T-helper 2 cell (primary cell): ENCODE results near the gene PNPLA5.
"Not testable (repeated sequence)": the region's sequence is repeated elsewhere in the genome, so short reads cannot be mapped to it uniquely, and the experiment has no call there.

Source experiments
- DNase-seq, 5 experiments: peaks; one replicate each; pipeline versions ENCODE4 v3.0.0 to v3.0.0-alpha.2; 2012 to 2022

The PNPLA5 gene

DNA sequence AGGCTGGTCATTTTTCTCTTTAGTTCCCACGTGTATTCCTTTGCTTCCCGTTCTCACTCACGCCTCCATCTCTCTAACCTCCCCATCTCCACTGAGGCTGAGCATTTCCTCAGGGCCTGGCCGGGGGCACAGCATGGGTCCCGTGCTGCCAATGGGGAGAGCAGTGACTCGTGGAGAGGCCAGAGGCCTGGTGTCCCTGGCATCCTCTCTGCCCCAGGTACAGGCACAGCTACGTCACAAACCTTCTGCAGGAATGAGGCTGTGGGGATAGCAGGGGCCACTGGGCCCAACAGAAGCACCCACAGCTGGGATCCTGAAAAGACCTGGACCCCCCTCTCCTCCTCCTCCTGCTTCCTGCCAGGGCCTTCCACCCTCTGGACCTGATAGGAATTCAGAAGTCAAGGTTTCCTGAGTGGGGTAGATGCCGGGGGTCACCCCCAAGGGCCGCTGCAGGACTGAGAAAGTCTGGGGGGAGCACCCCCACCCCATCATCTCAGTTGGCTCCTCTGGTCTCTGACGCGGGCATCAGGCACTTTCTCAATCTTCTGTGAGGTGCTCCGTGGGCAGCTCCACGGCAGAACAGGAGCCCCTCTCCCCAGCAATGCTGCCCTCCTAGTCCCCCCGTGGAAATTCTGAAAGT, 11.8 kb downstream of the PNPLA5 start:
- no peak for DNase-seq

GRCh38 chr22:43878831-43879550, 12.8 kb downstream of the PNPLA5 start:
- DNase-seq = no peak

GRCh38 chr22:43878079-43878795, 13.6 kb downstream of the PNPLA5 start:
- no peak for DNase-seq

DNA sequence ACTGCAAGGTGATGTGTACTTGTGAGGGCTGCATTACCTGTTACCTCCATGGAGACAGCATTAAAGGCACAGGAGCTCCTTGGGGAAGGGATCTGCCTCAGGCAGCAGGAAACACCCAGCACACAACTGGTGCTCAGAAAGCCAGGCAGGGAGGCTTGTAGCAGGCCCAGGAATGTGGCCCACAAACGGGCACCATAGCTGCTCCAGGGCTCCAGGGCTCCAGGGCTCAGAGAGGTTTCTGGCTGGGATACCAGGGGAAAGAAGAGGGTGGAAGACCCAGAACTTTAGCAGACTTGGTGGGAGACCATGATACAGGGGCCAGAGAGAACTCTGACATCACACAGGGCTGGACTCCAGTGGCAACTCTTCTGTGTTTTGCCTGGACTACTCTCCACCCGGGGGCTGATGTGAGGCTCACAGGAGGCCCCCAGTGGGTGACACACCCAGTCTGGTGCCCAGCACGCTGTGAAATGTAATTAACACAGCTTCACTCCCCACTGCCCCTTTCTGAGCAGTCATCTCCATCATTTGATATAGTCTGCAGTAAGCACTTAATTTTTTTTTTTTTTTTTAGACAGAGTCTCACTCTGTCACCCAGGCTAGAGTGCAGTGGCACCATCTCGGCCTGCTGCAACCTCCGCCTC, 14.8 kb downstream of the PNPLA5 start:
- DNase-seq = no peak

DNA sequence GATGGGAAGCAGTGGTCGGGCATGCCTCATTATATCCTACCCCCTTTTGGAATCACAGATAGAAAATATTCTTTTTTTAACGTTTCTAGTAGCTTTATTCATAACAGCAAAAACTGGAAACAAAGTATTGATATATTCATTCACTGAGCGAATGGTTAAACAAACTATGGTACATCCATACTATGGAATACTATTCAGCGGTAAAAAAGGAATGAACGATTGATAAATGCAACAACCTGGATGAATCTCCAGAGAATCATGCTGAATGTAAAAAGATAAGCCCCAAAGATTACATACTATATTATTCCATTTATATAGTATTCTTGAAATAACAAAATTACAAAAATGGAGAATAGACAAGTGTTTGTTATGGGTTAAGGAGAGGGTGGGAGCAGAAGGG, 22.0 kb downstream of the PNPLA5 start:
- DNase-seq = no peak

DNA sequence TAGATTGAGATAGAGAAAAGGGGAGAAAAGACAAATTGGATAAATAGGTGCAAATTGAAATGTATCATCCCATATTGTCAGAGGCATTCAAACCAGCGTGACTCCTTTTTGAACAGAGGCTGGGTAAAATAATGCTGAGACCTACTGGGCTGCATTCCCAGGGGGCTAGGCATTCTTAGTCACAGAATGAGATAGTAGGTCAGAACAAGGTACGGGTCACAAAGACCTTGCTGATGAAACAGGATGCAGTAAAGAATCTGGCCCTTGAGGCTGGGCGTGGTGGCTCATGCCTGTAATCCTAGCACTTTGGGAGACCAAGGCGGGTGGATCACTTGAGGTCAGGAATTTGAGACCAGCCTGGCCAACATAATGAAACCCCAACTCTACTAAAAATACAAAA, 22.8 kb downstream of the PNPLA5 start:
- not testable (repeated sequence) for DNase-seq

- peak in 1 of 5 experiments; percentile 16 for DNase-seq
Measured at GRCh38 chr22:43867839-43868635, 23.8 kb downstream of the PNPLA5 start.

- DNase-seq = no peak
Measured at GRCh38 chr22:43862882-43863202, 29.0 kb downstream of the PNPLA5 start.

GRCh38 chr22:43862074-43862881, 29.5 kb downstream of the PNPLA5 start, which contains the start of gene SULT4A1:
Gene SULT4A1, minus strand, starts transcription at chr22:43862513. Its CDS starts 131 bp downstream, at chr22:43862382.
- peak in 1 of 5 experiments; percentile 61 for DNase-seq

GRCh38 chr22:43861529-43861928, 30.3 kb downstream of the PNPLA5 start:
- no peak for DNase-seq

GRCh38 chr22:43860831-43861230, 31.0 kb downstream of the PNPLA5 start:
- DNase-seq = no peak

- no peak for DNase-seq
Measured at GRCh38 chr22:43860126-43860525, 31.7 kb downstream of the PNPLA5 start.

DNA sequence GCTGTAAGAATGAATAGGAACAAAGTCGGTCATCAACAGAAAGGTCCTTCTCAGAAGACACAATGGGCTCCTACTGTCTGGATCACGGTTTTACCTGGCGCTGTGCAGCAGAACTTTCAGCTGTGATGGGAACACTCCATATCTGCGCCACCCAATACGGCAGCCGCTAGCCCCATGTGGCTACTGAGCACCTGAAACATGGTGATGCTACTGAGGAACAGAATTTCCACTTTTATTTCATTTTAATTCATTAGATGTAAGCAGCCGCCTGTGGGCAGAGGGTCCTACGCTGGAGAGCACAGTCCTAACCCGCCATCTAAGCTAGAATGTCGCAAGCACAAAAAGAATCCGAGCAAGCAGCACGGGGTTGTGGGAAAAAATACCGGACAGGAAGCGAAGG, 32.2 kb downstream of the PNPLA5 start:
- DNase-seq = no peak

DNA sequence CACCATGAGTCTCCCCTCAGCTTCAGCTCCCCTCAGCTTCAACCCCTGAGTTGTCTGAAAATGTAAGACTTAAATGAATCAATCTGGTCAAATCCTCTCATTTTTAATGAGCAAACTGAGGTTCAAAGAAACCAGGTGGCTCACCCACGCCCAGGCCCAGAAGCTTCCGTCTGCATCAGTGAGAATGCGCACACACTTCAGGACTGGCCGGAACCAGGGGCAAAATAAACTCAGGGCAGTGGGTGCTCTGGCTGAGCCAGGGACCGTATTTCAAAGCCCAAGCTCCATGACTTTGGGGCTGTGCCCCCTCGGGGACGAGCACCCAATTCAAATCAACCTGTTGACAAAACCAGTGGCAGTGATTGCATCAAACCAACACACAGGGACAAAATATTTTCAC, 32.6 kb downstream of the PNPLA5 start:
- DNase-seq = no peak

- DNase-seq = no peak
Measured at GRCh38 chr22:43858156-43858895, 33.5 kb downstream of the PNPLA5 start.

DNA sequence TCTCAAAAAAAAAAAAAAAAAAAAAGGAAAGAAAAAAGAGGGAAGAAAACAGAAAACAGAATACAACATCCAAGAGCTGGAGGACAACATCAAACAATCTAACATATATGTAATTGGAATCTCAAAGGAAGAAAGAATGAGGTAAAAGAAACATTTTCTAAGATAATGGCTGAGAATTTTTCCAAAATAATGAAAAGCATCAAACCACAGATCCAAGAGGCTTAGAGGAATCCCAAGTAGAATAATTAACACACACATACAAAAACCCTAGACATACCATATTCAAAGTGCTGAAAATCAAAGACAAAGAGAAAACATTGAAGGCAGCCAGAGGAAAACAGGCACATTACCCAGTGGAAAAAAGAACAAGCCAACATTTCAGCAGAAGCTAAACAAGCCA, 34.4 kb downstream of the PNPLA5 start:
- DNase-seq = no peak

DNA sequence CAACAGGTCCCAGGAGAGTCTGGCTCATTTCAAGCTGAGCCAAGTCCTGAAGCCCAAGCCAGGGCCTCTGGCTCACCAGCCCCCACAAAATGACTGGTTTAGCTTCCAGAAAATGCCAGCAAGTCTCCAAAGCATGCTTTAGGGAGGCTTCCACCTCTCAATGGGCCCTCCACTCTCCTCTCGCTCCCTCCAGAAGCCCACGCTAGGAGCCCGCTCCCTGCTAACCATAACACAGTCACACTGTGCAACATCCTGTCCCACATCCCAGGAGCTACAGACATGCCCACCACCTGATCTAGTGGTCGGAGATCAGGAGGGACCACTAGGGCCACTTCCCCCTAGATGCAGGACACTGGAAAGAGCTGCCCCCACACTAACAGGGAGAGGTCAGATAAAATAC, 36.4 kb downstream of the PNPLA5 start:
- DNase-seq = no peak

- no peak for DNase-seq
Measured at GRCh38 chr22:43854786-43855271, 37.0 kb downstream of the PNPLA5 start.

GRCh38 chr22:43854121-43854785, 37.6 kb downstream of the PNPLA5 start:
- DNase-seq = no peak

DNA sequence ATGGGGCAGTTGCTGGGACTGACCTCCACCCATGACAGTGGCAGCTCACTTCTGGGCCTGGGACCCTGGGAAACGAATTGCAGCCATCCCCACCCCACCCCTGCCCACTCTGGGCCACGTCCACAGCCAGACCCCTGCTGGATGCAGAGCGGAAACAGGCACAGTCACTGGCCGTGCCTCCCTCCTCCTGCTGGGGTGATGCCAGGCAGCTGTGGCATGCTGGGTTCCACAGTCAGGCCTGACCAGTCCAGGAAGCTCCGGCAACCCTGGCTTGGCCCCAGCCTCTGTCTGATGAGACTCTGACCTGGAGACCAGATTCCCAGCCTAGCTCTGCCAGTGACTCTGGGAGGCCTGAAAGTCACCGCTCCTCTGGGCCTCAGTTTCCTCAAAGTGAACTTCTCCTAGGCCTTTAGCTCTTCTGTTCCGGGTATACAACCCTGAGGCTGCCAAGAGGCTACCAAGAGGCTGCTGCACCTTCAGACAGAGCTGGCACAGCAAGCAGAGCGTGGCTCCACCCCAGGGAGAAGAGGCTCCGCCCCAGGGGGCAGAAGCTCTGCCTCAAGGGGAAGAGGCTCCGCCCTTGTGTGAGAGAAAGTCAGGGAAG, 38.4 kb downstream of the PNPLA5 start:
- DNase-seq = no peak
